ENCODE measurements around the gene TSPEAR. TPM values are rescaled to one million over a fixed set of nuclear protein-coding genes. Genes with fewer than 3 reads are reported as not detected.

TSPEAR gene
- not detected in 2 replicates for total RNA-seq

GRCh38 chr21:44711327-44712202 is at the start of gene TSPEAR:
Gene TSPEAR (minus strand): TSS chr21:44711572. CDS start chr21:44711514, 58 bp downstream.

GRCh38 chr21:44697172-44697810 is 14.1 kb downstream of the TSPEAR start, which contains the start of gene KRTAP10-12:
Gene KRTAP10-12 (plus strand): TSS chr21:44697172. CDS start chr21:44697202, 30 bp downstream.

GRCh38 chr21:44681861-44682579 is 29.4 kb downstream of the TSPEAR start, which contains the start of gene KRTAP12-1:
Gene KRTAP12-1 (minus strand): TSS chr21:44682163. CDS start chr21:44682123, 40 bp downstream.

DNA sequence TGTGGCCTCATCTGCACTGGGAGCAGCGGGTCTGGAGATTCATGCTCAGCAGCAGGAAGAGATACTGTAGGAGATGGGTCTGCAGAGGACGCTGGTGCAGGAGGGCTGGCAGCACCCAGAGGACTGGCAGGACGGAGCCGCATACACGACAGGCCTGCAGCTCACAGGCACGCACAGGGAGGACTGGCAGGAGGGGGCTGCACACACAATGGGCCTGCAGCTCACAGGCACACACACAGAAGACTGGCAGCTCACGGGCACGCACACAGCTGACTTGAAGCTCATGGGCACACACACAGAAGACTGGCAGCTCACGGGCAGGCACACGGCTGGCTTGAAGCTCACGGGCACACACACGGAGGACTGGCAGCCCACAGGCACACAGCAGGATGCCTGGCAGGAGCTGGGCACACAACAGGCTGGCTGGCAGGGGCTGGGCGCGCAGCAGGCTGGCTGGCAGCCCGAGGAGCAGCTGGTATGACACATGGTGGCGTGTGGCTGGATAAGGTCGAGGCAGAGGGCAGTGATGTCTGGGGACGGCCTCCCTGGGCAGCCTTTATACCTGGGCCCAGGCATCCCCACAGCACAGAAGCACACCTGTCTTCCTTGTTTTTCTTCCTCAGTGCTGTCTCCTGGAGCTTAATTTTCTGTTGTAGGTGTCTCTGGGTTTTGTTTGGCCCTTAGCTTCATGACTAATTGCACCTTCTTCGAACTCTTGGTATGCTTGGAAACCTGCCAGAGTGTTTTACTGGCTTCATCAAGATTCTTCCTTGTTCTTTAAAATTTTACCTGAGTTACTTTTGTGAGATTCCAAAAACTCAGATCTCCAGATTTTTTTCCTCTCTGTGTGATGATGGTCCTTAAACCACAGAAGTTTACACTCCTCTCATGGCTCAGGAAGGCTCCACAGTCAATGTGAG is 44.7 kb downstream of the TSPEAR start, which contains the start of gene KRTAP12-2:
Gene KRTAP12-2, minus strand, starts transcription at position 527 of the 920 bp plus-strand sequence. Its CDS starts 41 bp downstream, at position 486.

DNA sequence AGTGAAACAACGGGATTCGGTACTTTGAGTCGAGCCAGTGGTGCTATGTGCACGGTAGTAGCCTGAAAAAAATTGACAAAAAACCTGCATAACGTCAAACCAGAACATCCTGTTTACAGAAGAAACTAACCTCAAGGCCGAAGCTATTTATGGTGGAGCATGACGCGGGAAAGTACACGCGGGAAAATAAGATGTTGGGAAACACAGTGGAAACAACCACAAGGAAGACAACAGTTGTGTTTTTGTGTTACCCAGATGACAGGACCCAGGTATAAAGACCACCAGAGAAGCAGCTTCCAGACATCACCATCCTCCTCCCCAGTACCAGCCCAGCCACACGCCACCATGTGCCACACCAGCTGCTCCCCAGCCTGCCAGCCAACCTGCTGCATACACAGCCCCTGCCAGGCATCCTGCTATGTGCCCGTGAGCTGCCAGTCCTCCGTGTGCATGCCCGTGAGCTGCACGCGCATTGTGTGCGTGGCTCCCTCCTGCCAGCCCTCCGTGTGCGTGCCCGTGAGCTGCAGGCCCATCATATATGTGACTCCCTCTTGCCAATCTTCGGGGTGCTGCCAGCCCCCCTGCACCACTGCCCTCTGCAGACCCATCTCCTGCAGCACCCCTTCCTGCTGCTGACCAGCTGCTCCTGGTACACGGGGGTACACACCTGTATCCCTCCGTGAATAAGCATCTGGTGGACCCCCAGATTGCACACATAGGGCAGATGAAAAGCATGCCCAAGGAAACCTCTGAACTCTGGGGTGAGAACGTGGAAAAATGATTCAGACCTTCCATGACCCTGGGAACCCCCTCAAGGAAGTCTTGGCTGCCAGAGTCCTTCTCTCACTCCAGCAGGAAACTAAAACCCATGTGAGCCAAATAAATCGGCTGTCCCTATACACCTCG is 53.5 kb downstream of the TSPEAR start, which contains the start of gene KRTAP12-3:
Gene KRTAP12-3, plus strand, starts transcription at position 298 of the 906 bp plus-strand sequence. Its CDS starts 48 bp downstream, at position 346.

DNA sequence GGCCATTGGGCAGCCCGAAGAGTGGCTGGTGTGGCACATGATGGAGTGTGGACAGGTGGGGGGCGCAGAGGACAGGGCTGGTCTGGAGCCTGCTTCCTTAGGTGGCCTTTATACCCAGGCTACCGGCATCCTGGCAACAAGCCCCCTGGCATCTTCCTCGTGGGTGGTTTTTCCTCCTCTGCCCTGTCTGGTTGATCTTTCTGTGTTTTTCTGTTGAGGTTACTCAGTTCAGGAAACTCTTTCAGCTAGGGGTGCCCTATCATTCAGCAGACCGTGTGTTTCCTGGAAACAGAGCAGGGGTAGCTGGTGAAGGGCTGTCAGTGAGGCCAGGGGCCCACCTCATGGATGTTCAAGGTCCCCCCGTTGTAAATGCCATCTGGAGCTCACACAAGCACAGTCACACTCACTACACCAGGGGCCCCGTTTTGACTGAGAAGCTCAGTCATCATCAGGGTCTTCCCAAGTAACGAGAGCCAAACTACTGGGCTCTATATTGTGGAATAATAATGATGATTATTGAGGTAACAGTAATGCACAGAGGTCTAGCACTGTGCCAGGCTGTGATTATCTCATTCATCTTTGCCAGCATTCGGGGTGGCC is 56.7 kb downstream of the TSPEAR start, which contains the start of gene KRTAP12-4:
Gene KRTAP12-4, minus strand, starts transcription at position 84 of the 600 bp plus-strand sequence. Its CDS starts 45 bp downstream, at position 39.

GRCh38 chr21:44646366-44647221 is 64.8 kb downstream of the TSPEAR start, which contains the start of gene KRTAP10-11:
Gene KRTAP10-11 (plus strand): TSS chr21:44646414. CDS start chr21:44646459, 45 bp downstream.

GRCh38 chr21:44637018-44637850 is 74.1 kb downstream of the TSPEAR start, which contains the start of gene KRTAP10-10:
Gene KRTAP10-10 (plus strand): TSS chr21:44637356. CDS start chr21:44637418, 62 bp downstream.

GRCh38 chr21:44626673-44627143 is 84.7 kb downstream of the TSPEAR start, which contains the start of gene KRTAP10-9:
Gene KRTAP10-9 (plus strand): TSS chr21:44627093. CDS start chr21:44627172, 79 bp downstream.

DNA sequence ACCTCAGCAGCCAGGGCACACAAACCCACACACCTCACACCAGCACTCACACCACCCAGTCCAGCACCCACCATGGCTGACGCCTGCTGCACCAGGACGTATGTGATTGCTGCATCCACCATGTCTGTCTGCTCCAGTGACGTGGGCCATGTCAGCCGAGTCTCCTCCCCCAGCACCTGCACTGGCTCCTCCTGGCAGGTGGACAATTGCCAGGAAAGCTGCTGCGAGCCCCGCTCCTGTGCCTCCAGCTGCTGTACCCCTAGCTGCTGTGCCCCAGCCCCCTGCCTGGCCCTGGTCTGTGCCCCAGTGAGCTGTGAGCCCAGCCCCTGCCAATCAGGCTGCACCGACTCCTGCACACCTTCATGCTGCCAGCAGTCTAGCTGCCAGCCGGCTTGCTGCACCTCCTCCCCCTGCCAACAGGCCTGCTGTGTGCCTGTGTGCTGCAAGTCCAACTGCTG is 99.3 kb downstream of the TSPEAR start, which contains the start of gene KRTAP10-8:
Gene KRTAP10-8, plus strand, starts transcription at position 51 of the 458 bp plus-strand sequence. Its CDS starts 22 bp downstream, at position 73.

DNA sequence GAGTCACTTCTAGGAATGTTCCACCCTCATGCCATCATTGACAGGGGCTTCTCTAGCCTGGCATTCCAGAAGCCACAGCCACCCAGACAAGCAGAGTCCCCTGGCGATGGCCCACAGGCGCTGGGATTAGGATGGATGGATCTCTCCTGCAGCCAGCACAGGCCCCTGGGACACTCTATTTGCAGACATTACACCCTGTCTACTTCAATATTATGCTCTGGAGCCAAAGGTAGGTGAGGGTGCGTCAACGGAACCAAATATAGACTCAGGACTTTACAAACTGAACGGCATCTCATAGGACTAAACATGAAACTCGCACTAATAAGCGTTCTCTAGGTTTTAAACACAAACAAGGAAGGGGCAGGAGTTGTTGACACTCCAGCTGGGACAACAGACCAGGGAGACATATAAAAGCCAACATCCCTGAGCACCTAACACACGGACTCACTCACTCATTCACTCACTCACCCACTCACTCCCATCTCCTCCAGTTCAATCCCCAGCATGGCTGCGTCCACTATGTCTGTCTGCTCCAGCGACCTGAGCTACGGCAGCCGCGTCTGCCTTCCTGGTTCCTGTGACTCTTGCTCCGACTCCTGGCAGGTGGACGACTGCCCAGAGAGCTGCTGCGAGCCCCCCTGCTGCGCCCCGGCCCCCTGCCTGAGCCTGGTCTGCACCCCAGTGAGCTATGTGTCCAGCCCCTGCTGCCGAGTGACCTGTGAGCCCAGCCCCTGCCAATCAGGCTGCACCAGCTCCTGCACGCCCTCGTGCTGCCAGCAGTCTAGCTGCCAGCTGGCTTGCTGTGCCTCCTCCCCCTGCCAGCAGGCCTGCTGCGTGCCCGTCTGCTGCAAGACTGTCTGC is 111.0 kb downstream of the TSPEAR start, which contains the start of gene KRTAP10-7:
Gene KRTAP10-7, plus strand, starts transcription at position 480 of the 861 bp plus-strand sequence. Its CDS starts 25 bp downstream, at position 505.

GRCh38 chr21:44592446-44593311 is 118.7 kb downstream of the TSPEAR start, which contains the start of gene KRTAP10-6:
Gene KRTAP10-6 (minus strand): TSS chr21:44592505. CDS start chr21:44592484, 21 bp downstream.

DNA sequence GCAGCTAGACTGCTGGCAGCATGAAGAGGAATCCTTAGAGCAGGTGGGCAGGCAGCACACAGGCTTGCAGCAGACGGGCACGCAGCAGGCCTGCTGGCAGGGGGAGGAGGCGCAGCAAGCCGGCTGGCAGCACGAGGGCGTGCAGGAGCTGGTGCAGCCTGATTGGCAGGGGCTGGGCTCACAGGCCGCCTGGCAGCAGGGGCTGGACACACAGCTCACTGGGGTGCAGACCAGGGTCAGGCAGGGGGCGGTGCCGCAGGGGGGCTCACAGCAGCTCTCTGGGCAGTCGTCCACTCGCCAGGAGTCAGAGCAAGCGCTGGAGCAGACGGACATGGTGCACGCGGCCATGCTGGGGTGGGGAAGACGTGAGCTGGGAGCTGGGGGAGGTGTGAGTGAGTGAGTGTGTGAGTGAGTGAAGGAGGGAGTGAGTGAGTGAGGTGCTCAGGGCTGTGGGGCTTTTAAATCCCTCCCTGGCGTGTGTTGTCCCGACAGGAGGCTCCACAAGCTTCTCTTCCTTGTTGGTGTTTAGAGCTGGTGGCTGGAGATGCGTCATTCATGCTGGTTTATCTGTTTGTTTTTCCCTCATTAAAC is 131.0 kb downstream of the TSPEAR start, which contains the start of gene KRTAP10-5:
Gene KRTAP10-5, minus strand, starts transcription at position 374 of the 591 bp plus-strand sequence. Its CDS starts 26 bp downstream, at position 348.

Data from vein endothelial cell (primary cell).